Urinary bladder (tissue), 4 donors: ENCODE measurements around the gene SPATA31D4. TPM values are rescaled to one million over a fixed set of nuclear protein-coding genes. Genes with fewer than 3 reads are reported as not detected.

Source experiments
- DNase-seq: peaks from one replicate; pipeline ENCODE4 v3.0.0-alpha.2; 2015; ENCODE audit errors: extremely low spot score
- H3K27ac ChIP-seq: one replicate; pipeline ENCODE4 v1.5.1; 2013; ENCODE audit warnings: low read depth, mild to moderate bottlenecking, moderate library complexity
- H3K36me3 ChIP-seq: one replicate; pipeline ENCODE4 v1.6.1; 2013; ENCODE audit warnings: mild to moderate bottlenecking, moderate library complexity; ENCODE audit not compliant: insufficient read depth
- H3K4me1 ChIP-seq: one replicate; pipeline ENCODE4 v1.6.1; 2013; ENCODE audit warnings: mild to moderate bottlenecking, moderate library complexity; ENCODE audit not compliant: insufficient read depth
- H3K4me3 ChIP-seq: one replicate; pipeline ENCODE4 v1.5.1; 2013; ENCODE audit warnings: low read depth, low read length
- WGBS: extraction: QIAGEN DNeasy Blood & Tissue Kit; methylation state at CpG from one replicate; pipeline ENCODE4 v1.1.7; 2013; 5-methylcytosine and 5-hydroxymethylcytosine counted together
- polyA plus RNA-seq: library from polyadenylated mRNA; stranded (reverse); fragments of 200-250 nt; gene quantifications from one replicate; pipeline ENCODE4 v1.2.3, GENCODE V29; 2013
- small RNA-seq: library from RNA; depleted of rRNA; stranded (forward); fragments of <200 nt; gene quantifications from one replicate; pipeline ENCODE3, GENCODE V24; 2014
- total RNA-seq: library from RNA; depleted of rRNA; stranded (reverse); fragments of >200 nt; gene quantifications from one replicate; pipeline ENCODE4 v1.2.3, GENCODE V29; 2014
- donor health status: healthy with polysubstance abuse.
- donor health status: healthy.

The SPATA31D4 gene
- total and polyA plus RNA-seq, 2 donors, result not detected

DNA sequence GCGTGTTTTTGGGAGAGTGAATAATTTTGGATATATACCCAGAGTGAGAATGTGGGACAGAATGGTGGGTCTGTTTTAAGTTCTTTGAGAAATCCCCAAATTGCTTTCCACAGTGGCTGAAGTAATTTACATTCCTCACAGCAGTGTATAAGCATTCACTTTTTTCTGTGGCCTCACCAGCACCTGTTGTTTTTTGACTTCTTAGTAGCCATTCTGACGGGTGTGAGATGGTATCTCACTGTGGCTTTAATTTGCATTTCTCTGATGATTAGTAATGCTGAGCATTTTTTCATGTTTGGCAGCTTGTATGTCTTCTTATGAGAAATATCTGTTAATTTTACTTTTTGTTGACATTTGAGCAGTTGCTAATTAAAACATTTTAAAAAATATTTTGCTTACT is 51.0 kb downstream of the SPATA31D4 start:
- no peak overlapping the region for H3K27ac ChIP-seq
- no peaks in the 10 kb centered on the region for H3K36me3 ChIP-seq
- H3K4me3 ChIP-seq, result no peak overlapping the region
- no peak for DNase-seq
- H3K4me1 ChIP-seq, result no peaks in the 10 kb centered on the region
- 83% methylated on average over 2 of the region's 2 CpGs for WGBS

- Histone ChIP-seq H3K27ac (no peak overlapping the region), H3K36me3 (no peaks in the 10 kb centered on the region), H3K4me3 (no peak overlapping the region), H3K4me1 (no peaks in the 10 kb centered on the region)
- no peak for DNase-seq
These were observed 52.3 kb downstream of the SPATA31D4 start for GRCh38 chr9:81980568-81980967.

GRCh38 chr9:81981883-81982282 is 53.7 kb downstream of the SPATA31D4 start:
- Histone ChIP-seq H3K4me1 (no peaks in the 10 kb centered on the region), H3K36me3 (no peaks in the 10 kb centered on the region), H3K27ac (no peak overlapping the region), H3K4me3 (no peak overlapping the region)
- 90% methylated on average over 4 of the region's 4 CpGs for WGBS
- no peak for DNase-seq

Small RNAs within 50 kb of the gene (small RNA-seq; reads per million reads assigned to genes)
- 0.18 reads per million for gene RF00189
- gene RNA5SP287, result not detected

Other genes with a start within 250 kb of the SPATA31D4 start
- 52.7 TPM for gene TLE1, start 238.9 kb upstream of the SPATA31D4 start, total RNA-seq
- gene TLE1, start 238.9 kb upstream of the SPATA31D4 start, polyA plus RNA-seq, result 37.6 TPM
- gene SPATA31D3, start 15.1 kb downstream of the SPATA31D4 start, total RNA-seq, result not detected
- gene SPATA31D3, start 15.1 kb downstream of the SPATA31D4 start, polyA plus RNA-seq, result not detected
- not detected for gene SPATA31D1, start 60.3 kb downstream of the SPATA31D4 start, total RNA-seq
- gene SPATA31D1, start 60.3 kb downstream of the SPATA31D4 start, polyA plus RNA-seq, result 0.04 TPM